Cardiac septum (tissue), 1 donor: ENCODE data around the gene SNRNP200. TPM values are rescaled to one million over a fixed set of nuclear protein-coding genes. Genes with fewer than 3 reads are reported as not detected.
"Not testable (repeated sequence)": the region's sequence is repeated elsewhere in the genome, so short reads cannot be mapped to it uniquely, and the experiment has no call there.

Experiments
- DNase-seq: peaks from one replicate; pipeline ENCODE4 v3.0.0-alpha.2; 2020; ENCODE audit warnings: low spot score
- intact Hi-C: fragments of 100-400 bp; cut with DNase I; formaldehyde crosslinking; loops from one replicate; pipeline ENCODE4 v1.14.0; 2022
- total RNA-seq: library from RNA; stranded (reverse); fragmentation: NEBNext Ultra II Directional; extraction: Animal tissue kit (Norgen Biotek cat#: 25700); gene quantifications from one replicate; pipeline ENCODE4 v1.2.1, GENCODE V29; 2021
- donor health status: DM: no; HTN: no; CAD: no.

Gene SNRNP200
- total RNA-seq, 1 donor from 2014 or later, result 62.2 TPM

DNA sequence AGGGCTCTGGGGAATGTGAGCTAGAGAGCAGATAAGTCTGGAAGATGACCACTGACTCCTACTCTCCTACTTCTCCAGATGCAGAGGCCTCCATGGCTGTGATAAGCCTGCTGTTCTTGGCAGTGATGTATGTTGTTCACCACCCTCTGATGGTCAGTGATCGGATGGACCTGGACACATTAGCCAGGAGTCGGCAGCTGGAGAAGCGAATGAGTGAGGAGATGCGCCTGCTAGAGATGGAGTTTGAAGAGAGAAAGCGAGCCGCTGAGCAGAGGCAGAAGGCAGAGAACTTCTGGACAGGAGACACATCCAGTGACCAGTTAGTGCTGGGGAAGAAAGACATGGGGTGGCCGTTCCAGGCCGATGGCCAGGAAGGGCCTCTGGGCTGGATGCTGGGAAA, 21.2 kb upstream of the SNRNP200 start:
- intact Hi-C loops, result no loop called here

DNA sequence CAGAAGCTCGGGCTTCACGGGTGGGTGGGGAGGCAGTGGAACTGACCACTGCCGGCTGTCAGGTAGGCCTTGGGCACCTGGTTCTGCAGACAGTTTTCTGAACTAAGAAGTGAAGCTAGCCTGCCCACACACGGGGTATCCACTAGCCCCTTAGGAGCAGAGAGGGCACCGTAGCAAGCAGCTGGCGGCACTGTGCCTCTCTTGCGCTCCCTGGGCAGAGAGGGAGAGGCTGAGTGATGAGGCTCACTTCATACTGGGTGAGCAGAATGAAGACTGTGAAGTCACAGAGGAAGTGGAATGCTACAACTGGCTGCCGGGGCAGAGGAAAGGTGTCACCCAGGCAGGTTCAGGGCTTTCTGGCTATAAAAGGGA, 20.5 kb upstream of the SNRNP200 start:
- DNase-seq, result no peak
- intact Hi-C loops, result no loop called here

More for the DNA sequence above, 21.2 kb upstream of the SNRNP200 start:
- DNase-seq, result no peak

DNA sequence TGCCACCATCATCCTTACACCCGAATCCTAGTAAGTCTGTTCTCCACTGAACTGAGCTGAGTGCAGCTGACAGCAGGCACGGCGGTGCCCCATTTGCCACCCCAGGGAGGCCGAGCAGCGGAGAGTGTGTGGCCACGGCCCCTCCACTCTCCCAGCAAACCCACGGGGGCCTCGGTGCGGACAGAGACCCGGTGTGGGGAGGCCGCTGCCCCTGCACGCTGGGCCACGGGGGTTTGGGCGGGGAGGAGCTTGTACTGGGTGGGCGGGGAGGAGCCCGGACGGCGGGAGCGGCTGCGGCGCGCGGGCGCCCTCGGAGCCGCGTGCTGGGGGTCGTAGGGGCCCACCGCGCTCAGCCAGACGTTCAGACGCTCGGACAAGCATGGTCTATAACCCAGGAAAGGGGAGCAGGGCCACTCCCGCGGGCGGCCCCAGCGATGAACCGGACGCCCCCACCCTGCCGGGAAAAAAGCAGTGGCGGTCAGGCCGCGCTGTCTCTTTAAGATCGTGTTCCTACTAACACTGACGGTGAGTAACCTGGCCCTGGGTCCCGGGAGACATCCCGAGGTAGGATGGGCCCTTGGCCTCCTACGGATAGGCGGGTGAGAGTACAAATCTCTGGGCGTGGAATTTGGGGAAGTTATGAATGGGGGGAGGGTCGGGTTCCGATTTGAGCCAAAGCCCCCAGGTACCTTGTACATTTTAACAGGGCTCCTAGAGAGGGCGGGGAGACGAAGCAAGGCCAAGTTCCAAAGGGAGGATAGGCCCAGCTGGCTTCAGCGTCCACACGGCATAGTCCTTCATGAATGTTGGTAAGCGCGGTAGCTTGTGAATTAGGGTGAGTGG, 19.9 kb upstream of the SNRNP200 start, which contains the start of gene ITPRIPL1:
Gene ITPRIPL1, plus strand, starts transcription at position 277 of the 843 bp plus-strand sequence. Its CDS starts 523 bp downstream, at position 800.
- DNase-seq, result no peak
- intact Hi-C loops, result no loop called here

DNA sequence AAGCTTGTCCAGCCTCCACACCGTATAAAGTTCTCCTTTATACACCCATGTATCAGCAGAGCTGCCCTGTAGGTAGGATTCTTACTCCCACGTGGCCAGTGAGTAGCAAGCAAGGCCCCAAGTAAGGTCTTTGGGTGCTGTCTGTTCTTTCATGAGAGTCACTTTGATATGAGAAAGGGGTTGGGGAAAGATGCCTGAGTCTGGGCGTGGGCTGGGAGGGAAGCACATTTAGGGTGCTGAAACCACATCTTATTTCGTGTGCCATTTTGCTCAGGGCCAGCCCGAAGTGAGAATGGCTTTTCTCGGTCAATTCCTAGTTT, 19.3 kb upstream of the SNRNP200 start:
- intact Hi-C loops, result no loop called here
- no peak for DNase-seq

DNA sequence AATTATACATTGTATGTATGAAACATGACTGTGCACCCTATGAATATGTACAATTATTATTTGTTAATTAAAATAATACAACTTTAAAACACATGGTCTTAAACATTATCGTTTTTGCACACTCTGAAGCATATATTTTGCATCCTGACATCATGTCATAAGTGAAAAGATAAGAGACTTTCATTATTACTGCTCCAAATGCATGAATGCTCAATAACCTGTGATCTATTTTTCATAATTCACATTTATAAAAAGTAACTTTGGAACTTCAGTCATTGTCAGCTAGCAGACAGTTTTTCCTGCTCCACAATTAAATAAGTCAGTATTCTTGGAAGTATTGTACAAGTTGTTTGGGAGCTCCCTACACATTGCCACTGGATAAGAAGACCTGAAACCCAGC, 18.5 kb upstream of the SNRNP200 start:
- intact Hi-C loops, result no loop called here
- DNase-seq, result no peak

DNA sequence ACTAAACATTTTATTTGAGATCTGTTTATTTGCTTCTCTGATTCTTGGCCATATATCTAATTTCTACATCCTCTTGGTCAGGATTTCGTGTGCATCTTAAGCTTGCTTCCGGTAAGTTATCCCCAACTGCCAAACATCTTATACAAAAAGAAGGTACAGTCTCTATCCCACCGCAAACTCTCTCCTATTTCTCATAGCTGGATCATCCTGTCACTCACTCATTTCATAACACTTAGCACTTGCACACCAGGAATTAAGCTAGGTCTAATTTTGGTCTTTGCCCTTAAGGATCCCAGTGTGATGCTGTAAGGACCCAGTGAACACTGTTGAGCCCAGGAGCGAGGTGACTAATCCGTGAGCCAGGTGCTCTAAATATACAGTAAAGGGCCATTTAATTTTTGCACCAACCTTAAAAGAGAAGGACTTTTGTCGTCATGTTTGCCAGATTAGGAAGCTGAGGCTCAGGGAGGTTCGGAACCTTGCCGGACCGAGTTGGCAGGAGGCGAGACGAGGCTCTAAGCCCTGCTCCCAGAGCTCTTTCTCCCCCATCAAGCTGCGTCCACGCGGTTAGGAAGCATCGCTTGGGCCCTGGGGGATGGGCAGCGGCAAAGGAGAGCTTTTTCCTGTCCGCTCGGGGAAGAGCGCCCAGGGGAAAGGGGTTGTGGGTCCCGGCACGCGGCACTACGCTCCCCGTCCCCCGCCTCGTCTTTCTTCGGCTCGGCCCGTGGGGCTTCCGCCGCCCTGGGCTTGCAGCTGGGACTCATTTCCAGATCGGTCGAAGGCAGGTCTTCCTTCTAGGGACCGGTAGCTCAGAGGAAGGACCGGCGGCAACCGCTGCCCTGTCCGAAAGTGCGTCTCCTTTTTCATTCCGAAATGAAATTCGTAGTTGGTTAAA, 15.6 kb upstream of the SNRNP200 start:
- no peak for DNase-seq
- intact Hi-C loops, result no loop called here

DNA sequence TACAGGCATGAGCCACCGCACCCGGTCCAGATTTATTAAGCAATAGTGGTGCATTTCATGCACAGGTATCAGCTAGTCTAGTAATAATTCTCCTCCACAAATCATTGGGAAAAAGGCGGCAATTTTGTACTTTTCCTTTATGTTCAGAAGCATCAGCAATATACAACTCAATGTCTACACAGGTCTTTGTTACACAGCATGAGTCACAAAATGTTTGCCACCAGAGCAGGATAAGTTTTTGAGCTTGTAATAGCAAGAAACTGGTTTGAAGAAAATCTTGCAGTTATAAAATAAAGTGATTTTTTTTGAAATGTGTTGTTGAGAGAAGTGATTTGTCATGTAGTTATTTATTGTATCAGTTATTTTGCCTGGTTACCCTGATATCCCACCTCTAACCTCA, 15.0 kb upstream of the SNRNP200 start:
- no peak for DNase-seq
- intact Hi-C loops, result no loop called here

DNA sequence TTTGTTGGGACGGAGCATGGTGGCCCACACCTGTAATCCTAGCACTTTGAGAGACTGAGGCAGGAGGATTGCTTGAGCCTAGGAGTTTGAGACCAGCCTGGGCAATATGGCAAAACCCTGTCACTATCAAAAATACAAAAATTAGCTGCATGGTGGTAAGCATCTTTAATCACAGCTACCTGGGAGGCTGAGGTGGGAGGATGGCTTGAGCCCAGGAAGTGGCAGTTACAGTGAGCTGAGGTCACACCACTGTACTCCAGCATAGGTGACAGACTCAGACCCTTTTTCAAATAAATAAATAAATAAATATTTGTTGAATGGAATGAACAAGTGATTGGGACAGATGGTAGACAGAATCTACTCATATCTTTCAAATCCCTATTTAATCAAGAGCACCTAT, 14.1 kb upstream of the SNRNP200 start:
- no peak for DNase-seq
- intact Hi-C loops, result no loop called here

DNA sequence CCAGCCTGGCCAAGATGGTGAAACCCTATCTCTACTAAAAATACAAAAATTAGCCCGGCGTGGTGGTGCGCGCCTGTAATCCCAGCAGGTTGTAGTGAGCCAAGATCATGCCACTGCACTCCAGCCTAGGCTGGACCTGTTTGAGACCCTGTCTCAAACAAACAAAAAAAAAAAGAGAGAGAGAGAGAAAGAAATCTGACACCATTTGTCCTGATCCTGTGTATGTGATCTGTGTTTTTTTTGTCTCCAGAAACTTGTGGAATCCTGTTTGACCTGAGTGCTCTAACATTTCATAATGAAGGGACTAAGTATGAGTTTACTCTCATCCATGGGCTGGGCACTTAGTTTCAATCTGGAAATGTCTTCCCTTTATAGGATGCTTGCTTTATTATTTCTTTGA, 13.4 kb upstream of the SNRNP200 start:
- intact Hi-C loops, result no loop called here
- no peak for DNase-seq

DNA sequence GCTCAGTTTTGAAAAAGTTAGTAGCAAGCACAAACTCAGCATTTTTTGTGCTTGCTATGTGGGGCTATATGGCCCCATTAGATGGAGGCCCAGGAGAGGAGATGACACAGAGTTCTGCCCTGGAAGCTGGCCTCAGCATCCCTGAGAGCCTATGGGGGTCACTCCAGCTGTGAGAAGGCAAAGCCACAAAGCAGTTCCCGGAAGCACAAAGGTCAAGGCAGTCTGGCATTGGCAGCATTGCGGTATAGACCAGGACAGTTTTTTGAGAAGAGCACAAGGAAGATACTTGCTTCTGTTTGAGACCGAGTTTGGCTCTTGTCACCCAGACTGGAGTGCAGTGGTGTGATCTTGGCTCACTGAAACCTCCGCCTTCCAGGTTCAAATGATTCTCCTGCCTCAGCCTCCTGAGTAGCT, 12.2 kb upstream of the SNRNP200 start:
- no peak for DNase-seq
- intact Hi-C loops, result no loop called here

DNA sequence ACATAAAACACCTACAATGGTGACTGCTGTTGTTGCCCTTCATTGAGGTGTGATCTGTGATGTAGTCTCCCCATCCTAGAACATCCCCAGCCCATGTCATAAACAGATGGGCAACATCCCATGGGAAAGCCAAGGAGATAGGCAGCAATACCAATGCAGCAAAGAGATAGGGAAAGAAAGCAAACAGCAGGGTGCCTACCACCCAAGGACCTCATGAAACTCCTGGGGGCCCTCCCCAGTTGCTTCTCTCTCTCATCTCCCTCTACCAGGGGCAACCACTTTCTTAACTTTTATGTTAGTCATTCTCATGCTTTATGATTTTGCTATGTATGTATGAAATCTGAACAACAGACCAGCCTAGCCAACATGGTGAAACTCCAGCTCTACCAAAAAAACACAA, 11.7 kb upstream of the SNRNP200 start:
- intact Hi-C loops, result no loop called here
- no peak for DNase-seq

DNA sequence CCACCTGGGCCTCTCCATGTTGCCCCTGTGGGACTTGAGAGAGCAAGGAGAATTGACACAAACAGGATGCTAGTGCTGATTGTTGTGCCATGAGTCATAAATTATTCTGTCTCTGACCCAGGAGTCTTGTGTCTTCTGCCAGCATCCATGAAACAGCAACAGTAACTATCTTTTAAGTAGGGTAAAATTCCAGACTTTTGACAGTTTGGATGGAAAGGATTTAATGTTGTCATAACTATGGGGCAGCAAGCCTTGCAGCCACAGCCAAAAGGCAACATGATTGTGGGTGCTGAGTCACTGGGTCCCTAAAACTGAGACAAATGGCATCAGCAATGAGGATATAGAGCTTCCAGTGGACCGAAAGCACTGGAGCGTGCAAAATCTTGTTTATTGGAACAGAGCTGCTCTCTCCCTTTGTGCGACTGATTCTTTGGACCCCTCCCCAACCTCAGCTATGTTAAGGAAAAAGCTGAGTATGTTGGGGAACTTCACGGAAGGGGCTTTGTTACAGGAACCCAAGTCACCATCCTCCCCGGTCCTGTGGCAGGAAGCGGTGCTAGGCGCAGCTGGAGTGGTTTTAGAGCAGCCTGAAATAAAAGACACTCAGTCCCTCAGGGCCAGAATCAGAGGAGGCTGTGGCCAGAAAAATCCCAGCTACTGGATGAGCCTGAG, 10.2 kb upstream of the SNRNP200 start:
- intact Hi-C loops, result no loop called here
- DNase-seq, result no peak

DNA sequence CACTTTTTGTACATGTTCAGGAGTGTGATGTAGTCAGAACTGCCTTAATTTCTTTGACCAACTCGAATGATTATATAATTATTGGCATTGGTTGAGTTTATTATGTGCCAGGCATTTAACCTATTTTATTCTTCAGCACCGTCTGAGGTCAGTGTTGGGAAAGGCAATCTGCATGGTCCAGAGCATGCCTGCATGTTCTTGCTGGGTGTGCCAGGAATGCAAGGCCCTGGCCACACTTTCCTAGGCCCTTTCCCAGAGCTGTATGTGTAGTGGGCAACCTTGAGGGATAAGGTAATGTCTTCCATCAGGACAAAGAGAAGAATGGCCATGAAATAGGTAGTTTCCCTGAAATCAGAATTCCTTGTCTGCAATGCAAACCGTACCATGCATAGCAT, 9.7 kb upstream of the SNRNP200 start:
- intact Hi-C loops, result no loop called here

DNA sequence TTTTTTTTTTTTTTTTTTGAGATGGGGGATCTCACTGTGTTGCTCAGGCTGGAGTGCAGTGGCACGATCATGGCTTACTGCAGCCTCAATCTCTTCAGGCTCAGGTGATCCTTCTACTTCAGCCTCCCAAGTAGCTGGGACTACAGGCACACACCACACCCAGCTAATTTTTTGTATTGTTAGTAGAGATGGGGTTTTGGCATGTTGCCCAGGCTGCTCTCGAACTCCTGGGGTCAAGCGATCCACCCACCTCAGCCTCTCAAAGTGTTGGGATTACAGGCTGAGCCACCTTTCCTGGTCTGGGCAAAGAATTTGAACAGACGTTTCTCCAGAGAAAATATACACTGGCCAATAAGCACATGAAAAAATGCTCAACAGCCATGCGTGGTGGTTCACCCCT, 2.9 kb upstream of the SNRNP200 start:
- no peak for DNase-seq
- intact Hi-C loops, result loop anchor here (5.0 to 10.0 kb wide), 2 partner anchors 97 to 199 kb away; partner anchors contain the start of gene NEURL3

More for the DNA sequence above, 9.7 kb upstream of the SNRNP200 start:
- DNase-seq, result no peak

DNA sequence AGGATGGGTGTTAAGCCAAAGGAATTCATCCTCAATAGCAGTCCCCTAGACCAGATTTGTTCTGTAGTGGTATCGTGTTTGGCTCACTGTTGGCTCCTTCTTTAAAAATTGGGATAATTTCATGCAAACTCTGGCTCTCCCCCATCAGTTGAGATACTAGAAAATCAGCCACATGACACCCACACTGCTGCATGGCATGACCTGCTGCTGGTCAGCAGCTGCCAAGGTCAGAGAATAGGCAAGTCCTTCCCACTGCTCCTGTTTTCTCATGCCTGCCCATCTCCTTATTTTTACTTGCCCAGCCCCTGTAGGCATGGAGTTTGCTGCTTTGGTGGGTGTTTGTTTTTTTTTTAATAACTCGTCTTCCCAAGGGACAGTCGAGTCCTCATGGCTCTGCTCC, 1.0 kb upstream of the SNRNP200 start:
- no peak for DNase-seq
- intact Hi-C loops, result loop anchor here (2.0 to 10.0 kb wide), 3 partner anchors 28 to 201 kb away; partner anchors contain the start of genes NCAPH and NEURL3

DNA sequence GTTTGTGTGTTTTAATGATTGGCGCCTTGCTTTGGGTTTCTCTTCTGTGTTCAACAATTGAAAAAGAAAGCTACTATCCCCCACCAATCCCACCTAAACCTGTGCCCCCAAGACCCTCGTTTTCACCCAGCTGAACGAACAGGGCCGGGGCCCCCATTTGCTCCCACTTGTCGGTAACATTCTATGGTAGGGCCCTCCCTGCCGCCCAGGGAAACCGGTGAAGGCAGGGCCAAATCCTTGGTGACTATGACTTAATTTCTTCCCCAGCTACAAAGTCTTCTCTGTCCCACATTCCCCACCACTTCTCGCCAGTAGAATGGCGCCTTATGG, 598 bp upstream of the SNRNP200 start:
- intact Hi-C loops, result loop anchor here (2.0 to 10.0 kb wide), 4 partner anchors 29 to 201 kb away; partner anchors contain the start of genes CIAO1, NCAPH and NEURL3
- no peak for DNase-seq

DNA sequence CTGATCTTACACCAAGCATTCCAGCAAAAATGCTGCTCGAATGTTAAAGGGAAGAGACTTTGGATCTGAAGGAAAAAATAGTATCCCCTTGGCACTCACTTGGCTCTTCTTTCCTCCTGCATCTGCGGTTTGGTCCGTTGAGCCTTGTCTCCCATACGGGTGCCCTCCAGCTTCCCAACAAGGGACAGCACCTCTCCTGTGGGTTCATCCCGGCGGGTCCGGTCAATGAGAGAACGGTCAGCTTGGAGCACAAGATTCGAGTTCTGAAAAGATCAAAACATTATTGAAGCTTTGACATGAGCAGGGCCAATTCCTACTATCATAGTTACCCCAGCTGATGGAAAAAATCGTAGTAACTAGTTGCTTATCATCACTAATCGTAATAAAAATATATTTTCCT, 740 bp downstream of the SNRNP200 start:
- intact Hi-C loops, result loop anchor here (2.0 to 10.0 kb wide), 3 partner anchors 38 to 203 kb away; partner anchors contain the start of genes CIAO1 and NEURL3
- no peak for DNase-seq

DNA sequence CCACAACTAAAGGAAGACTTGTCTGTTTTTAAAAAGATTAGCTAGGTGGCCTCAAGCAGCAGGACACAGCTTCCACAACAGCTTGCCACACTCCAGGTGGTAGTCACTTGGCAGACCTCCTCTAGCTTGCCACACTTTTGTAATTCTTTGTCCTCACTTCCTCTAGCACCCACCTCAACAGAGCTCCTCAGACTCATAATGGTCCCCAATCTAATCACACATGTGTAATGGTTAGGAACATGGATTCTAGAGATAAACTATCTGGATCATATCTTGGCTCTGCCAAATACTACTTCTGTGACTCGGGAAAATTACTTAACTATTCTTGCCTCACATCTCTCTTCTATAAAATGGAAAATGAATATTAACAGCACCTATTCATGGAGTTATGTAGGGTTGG, 3.5 kb downstream of the SNRNP200 start:
- intact Hi-C loops, result loop anchor here (10.0 kb wide), 1 partner anchor 103 kb away; no protein-coding TSS in a partner anchor
- no peak for DNase-seq

DNA sequence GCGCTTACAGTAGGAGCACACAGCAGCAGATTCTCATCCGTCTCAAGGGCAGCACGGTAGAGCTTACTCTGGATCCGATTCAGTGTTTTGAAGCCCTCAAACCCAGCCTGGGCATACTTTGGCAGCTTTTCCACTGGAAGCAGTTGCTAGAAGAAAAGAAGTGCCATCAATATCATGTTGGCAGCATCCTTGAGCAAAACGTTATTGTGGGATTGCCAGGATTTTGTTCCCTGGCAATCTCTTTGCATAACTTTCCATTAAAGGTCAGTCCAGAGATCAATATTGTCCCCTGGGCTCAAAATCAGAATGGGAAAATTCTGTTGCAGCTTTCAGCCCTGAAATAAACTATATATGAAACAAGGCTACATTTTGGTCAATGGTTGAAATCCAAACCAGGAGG, 8.4 kb downstream of the SNRNP200 start:
- intact Hi-C loops, result no loop called here
- no peak for DNase-seq

DNA sequence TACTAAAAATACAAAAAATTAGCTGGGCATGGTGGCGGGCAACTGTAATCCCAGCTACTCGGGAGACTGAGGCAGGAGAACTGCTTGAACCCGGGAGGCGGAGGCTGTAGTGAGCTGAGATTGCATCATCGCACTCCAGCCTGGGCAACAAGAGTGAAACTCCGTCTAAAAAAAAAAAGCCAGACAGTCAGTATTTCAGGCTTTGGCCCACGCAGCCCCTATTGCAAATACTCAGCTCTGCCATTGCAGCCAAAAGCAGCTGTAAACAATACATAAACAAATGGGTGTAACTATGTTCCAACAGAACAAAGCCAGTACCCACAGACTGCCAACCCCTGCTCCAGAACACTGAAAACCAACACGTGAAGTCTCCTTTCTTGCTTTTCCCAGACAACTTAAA, 11.1 kb downstream of the SNRNP200 start:
- DNase-seq, intact Hi-C loops: not testable (repeated sequence)
